HepG2 (cell line): ENCODE results near the gene ALOX15. TPM values are rescaled to one million over a fixed set of nuclear protein-coding genes. Genes with fewer than 3 reads are reported as not detected.

Source experiments
- ATAC-seq: fragments of 200-7000 bp; cut with Tn5 transposase; 3 replicates; pipeline ENCODE4 v1.9.1; 2020; ENCODE audit warnings: mild to moderate bottlenecking, moderate library complexity
- BruUV-seq: library from RNA; stranded (reverse); fragments of 400-500 nt; replicated peaks from 2 replicates; lab custom pipeline; 2021; lab: Mats Ljungman, UMichigan
- CTCF ChIA-PET: fragments of 300-600 bp; formaldehyde crosslinking; extraction: SDS; loops from one replicate; lab custom pipeline; 2021; ENCODE audit warnings: low total read pairs, inconsistent platforms, low intra/inter-chr PET ratio; lab: Yijun Ruan, JAX
- POLR2A ChIA-PET: fragments of 350-600 bp; sonication (Branson Sonifier 250); formaldehyde crosslinking; loops from one replicate; lab custom pipeline; 2020; ENCODE audit warnings: antibody characterized with exemption, inconsistent platforms; lab: Yijun Ruan, JAX
- DNase-seq: peaks from one replicate; pipeline ENCODE4 v3.0.0-alpha.2; 2015; ENCODE audit warnings: low spot score
- FAIRE-seq: peaks from 3 replicates; lab custom pipeline; 2011; peaks lifted over from hg19 to GRCh38; lab: Jason Lieb, UNC
- H2AFZ ChIP-seq: one replicate; pipeline ENCODE4 v1.6.1; 2011; ENCODE audit warnings: low read length, inconsistent platforms
- H3K27ac ChIP-seq: fragments of 300-600 bp; 3 replicates; pipeline ENCODE4 v1.8.0; 2011; ENCODE audit warnings: mixed run types, mild to moderate bottlenecking, mixed read lengths, low read length, inconsistent platforms; ENCODE audit not compliant: insufficient read depth; ENCODE audit errors: extremely low read length
- H3K27me3 ChIP-seq, 2 experiments: fragments of 200-600 bp in 1 of 2; 2 replicates in 1 of 2; 3 replicates in 1 of 2; pipeline versions ENCODE4 v1.6.0 to v1.8.0; 2011; ENCODE audit warnings: low read length in 2 of 2, mild to moderate bottlenecking in 2 of 2, moderate library complexity in 2 of 2, inconsistent platforms in 1 of 2; ENCODE audit not compliant: insufficient read depth in 2 of 2, control insufficient read depth in 1 of 2
- H3K36me3 ChIP-seq, 2 experiments: fragments of 200-600 bp in 1 of 2; replicated peaks in 1 of 2; 2 replicates in 1 of 2; 3 replicates in 1 of 2; pipeline versions ENCODE4 v1.5.1 to v1.8.0; 2011; ENCODE audit warnings: low read length in 2 of 2, inconsistent platforms in 1 of 2; ENCODE audit not compliant: insufficient read depth in 2 of 2, control insufficient read depth in 1 of 2
- H3K4me1 ChIP-seq: 2 replicates; pipeline ENCODE4 v1.5.1; 2012; ENCODE audit warnings: low read length, inconsistent platforms; ENCODE audit not compliant: insufficient read depth
- H3K4me2 ChIP-seq: 2 replicates; pipeline ENCODE4 v1.6.0; 2011; ENCODE audit warnings: low read depth, low read length, inconsistent platforms
- H3K4me3 ChIP-seq, 3 experiments: fragments of 200-600 bp in 1 of 3; sonication (generic), shearing (Covaris generic) in 1 of 3; replicated peaks in 1 of 3; 2 replicates each; pipeline ENCODE4 v1.5.1; 2011 to 2016; ENCODE audit warnings: low read length in 3 of 3, inconsistent platforms in 2 of 3, low read depth in 2 of 3, mild to moderate bottlenecking in 2 of 3, control low read depth in 1 of 3, mixed read lengths in 1 of 3; ENCODE audit not compliant: insufficient read depth in 1 of 3
- H3K79me2 ChIP-seq: one replicate; pipeline ENCODE4 v1.6.1; 2011; ENCODE audit warnings: low read length, inconsistent platforms; ENCODE audit not compliant: insufficient read depth
- H3K9ac ChIP-seq: 2 replicates; pipeline ENCODE4 v1.6.0; 2011; ENCODE audit warnings: mild to moderate bottlenecking, low read depth, low read length, inconsistent platforms; ENCODE audit not compliant: insufficient read depth
- H3K9me3 ChIP-seq: 2 replicates; pipeline ENCODE4 v1.5.1; 2012; ENCODE audit warnings: mild to moderate bottlenecking, low read length
- H4K20me1 ChIP-seq: 2 replicates; pipeline ENCODE4 v1.6.0; 2011; ENCODE audit warnings: inconsistent platforms, mild to moderate bottlenecking, low read length, moderate library complexity; ENCODE audit not compliant: insufficient read depth
- ELK4 ChIP-seq: sonication (generic); formaldehyde crosslinking; IDR thresholded peaks from 2 replicates; pipeline ENCODE4 v1.9.0; 2021; ENCODE audit warnings: missing genetic modification reagents, borderline replicate concordance
- ESRRA ChIP-seq: sonication (generic); formaldehyde crosslinking; IDR thresholded peaks from 2 replicates; pipeline ENCODE4 v1.5.1; 2020; ENCODE audit warnings: mild to moderate bottlenecking, low read depth, missing genetic modification reagents
- GLI4 ChIP-seq: sonication (generic); formaldehyde crosslinking; IDR thresholded peaks from 2 replicates; pipeline ENCODE4 v1.5.1; 2020; ENCODE audit warnings: missing genetic modification reagents, mild to moderate bottlenecking, moderate library complexity, borderline replicate concordance
- MTF1 ChIP-seq: sonication (generic); formaldehyde crosslinking; IDR thresholded peaks from 2 replicates; pipeline ENCODE4 v1.5.0; 2020; ENCODE audit warnings: missing genetic modification reagents
- RFX5 ChIP-seq: IDR thresholded peaks from 2 replicates; pipeline ENCODE4 v1.6.1; 2011; ENCODE audit warnings: low read depth, low read length, improper control_type of control experiment
- ZNF652 ChIP-seq: IDR thresholded peaks from 2 replicates; pipeline ENCODE4 v1.6.1; 2016; ENCODE audit warnings: low read depth, borderline replicate concordance
- ZNF788 ChIP-seq: sonication (generic); formaldehyde crosslinking; IDR thresholded peaks from 2 replicates; pipeline ENCODE4 v1.5.0; 2020; ENCODE audit warnings: mild to moderate bottlenecking, missing genetic modification reagents, borderline replicate concordance
- WGBS: methylation state at CpG from one replicate; pipeline ENCODE4 v1.1.6; 2017; ENCODE audit warnings: low lambda C conversion rate; 5-methylcytosine and 5-hydroxymethylcytosine counted together
- in situ Hi-C: cut with HindIII; loops from 2 replicates; pipeline ENCODE4 v1.10.0; 2017; ENCODE audit warnings: low pct_unique_long_range_greater_than_20kb; ENCODE audit not compliant: extremely low pct_ligation_motif_present
- intact Hi-C: fragments of 100-400 bp; cut with micrococcal nuclease; formaldehyde crosslinking; loops from one replicate; pipeline ENCODE4 v1.10.0; 2022; ENCODE audit not compliant: unreplicated experiment
- polyA plus RNA-seq, 8 experiments: library from polyadenylated mRNA; depleted of rRNA in 3 of 8; stranded (reverse) in 7 of 8; unstranded in 1 of 8; fragments of >200 nt; fragmentation: Illumina TruSeq in 4 of 8; extraction: Trizol in 4 of 8; gene quantifications; 2 replicates each; pipeline versions ENCODE4 v1.2.1 to v1.2.3, GENCODE V29; 2011 to 2016; ENCODE audit warnings: low read depth in 4 of 8, missing spikeins in 1 of 8, mixed read lengths in 1 of 8; ENCODE audit not compliant: insufficient read depth in 1 of 8
- total RNA-seq, 5 experiments: library from RNA; depleted of rRNA; stranded (reverse); fragments of >200 nt; fragmentation: Illumina TruSeq; extraction: Trizol; gene quantifications; 2 replicates each; pipeline ENCODE4 v1.2.3, GENCODE V29; 2016; ENCODE audit warnings: low read depth in 1 of 5
- TF ChIP-seq, protein P1 (sequence below): sonication (generic); formaldehyde crosslinking; IDR thresholded peaks from 2 replicates; pipeline ENCODE4 v1.4.0; 2020; ENCODE audit warnings: missing genetic modification reagents, borderline replicate concordance
- TF ChIP-seq, protein P2 (sequence below): sonication (generic); formaldehyde crosslinking; conservative IDR thresholded peaks from 2 replicates; pipeline ENCODE4 v1.4.0; 2020; ENCODE audit warnings: missing genetic modification reagents
- TF ChIP-seq, protein P3 (sequence below): sonication (generic); formaldehyde crosslinking; IDR thresholded peaks from 2 replicates; pipeline ENCODE4 v1.5.0; 2020; ENCODE audit warnings: missing genetic modification reagents

Gene ALOX15
- total and polyA plus RNA-seq, 2 of the 13 experiments (the other 11 are each of a cell fraction or from before 2014, with no cell fraction given) = 0.04 TPM; not detected in 1

DNA sequence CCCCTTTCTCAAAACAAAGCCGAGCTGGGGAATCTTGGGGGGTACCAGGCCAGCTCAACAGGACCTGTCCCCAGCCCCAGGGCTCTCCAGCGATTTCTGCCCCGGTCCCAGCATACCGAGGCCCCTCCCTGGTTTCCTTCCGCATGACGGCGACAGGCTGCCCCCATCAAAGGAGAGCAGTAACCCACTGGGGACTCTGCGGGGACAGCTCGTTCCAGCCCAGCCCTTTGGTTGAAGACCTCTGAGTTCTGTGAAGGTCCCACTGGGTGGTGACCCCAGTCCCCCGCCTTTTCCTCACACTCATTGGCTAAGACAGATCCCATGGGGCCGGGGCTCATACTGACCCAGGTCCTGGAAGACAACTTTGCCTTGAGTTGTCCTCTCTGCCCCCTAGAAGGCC, 53.1 kb downstream of the ALOX15 start:
- no peaks in the 10 kb centered on the region for H3K36me3 ChIP-seq
- ChIA-PET POLR2A (no interaction called here), CTCF (no interaction called here)
- H3K4me2 ChIP-seq = no peak overlapping the region
- in situ Hi-C loops = no loop called here
- FAIRE-seq (no peak), DNase-seq (no peak), ATAC-seq (no peak)
- no TSS peak for BruUV-seq
- no peaks in the 10 kb centered on the region for H3K9me3 ChIP-seq
- intact Hi-C loops = no loop called here
- H3K27me3 ChIP-seq = peaks cover 2 to 20% of the 10 kb centered on the region in 2 experiments; a peak in 4 of 5 replicates
- no peak for TF ChIP-seq ELK4 (CRISPR knock-in tag)
- no peak for TF ChIP-seq MTF1 (CRISPR knock-in tag)
- TF ChIP-seq, protein P1, sequence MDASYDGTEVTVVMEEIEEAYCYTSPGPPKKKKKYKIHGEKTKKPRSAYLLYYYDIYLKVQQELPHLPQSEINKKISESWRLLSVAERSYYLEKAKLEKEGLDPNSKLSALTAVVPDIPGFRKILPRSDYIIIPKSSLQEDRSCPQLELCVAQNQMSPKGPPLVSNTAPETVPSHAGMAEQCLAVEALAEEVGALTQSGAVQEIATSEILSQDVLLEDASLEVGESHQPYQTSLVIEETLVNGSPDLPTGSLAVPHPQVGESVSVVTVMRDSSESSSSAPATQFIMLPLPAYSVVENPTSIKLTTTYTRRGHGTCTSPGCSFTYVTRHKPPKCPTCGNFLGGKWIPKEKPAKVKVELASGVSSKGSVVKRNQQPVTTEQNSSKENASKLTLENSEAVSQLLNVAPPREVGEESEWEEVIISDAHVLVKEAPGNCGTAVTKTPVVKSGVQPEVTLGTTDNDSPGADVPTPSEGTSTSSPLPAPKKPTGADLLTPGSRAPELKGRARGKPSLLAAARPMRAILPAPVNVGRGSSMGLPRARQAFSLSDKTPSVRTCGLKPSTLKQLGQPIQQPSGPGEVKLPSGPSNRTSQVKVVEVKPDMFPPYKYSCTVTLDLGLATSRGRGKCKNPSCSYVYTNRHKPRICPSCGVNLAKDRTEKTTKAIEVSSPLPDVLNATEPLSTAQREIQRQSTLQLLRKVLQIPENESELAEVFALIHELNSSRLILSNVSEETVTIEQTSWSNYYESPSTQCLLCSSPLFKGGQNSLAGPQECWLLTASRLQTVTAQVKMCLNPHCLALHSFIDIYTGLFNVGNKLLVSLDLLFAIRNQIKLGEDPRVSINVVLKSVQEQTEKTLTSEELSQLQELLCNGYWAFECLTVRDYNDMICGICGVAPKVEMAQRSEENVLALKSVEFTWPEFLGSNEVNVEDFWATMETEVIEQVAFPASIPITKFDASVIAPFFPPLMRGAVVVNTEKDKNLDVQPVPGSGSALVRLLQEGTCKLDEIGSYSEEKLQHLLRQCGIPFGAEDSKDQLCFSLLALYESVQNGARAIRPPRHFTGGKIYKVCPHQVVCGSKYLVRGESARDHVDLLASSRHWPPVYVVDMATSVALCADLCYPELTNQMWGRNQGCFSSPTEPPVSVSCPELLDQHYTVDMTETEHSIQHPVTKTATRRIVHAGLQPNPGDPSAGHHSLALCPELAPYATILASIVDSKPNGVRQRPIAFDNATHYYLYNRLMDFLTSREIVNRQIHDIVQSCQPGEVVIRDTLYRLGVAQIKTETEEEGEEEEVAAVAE = no peak
- no peak for TF ChIP-seq RFX5
- no peak for TF ChIP-seq ZNF652 (CRISPR knock-in tag)
- no peak for TF ChIP-seq ESRRA (CRISPR knock-in tag)
- TF ChIP-seq, protein P2, sequence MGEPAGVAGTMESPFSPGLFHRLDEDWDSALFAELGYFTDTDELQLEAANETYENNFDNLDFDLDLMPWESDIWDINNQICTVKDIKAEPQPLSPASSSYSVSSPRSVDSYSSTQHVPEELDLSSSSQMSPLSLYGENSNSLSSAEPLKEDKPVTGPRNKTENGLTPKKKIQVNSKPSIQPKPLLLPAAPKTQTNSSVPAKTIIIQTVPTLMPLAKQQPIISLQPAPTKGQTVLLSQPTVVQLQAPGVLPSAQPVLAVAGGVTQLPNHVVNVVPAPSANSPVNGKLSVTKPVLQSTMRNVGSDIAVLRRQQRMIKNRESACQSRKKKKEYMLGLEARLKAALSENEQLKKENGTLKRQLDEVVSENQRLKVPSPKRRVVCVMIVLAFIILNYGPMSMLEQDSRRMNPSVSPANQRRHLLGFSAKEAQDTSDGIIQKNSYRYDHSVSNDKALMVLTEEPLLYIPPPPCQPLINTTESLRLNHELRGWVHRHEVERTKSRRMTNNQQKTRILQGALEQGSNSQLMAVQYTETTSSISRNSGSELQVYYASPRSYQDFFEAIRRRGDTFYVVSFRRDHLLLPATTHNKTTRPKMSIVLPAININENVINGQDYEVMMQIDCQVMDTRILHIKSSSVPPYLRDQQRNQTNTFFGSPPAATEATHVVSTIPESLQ (CRISPR knock-in tag) = no peak
- TF ChIP-seq GLI4 (CRISPR knock-in tag) = no peak
- no peak for TF ChIP-seq ZNF788 (CRISPR knock-in tag)
- TF ChIP-seq, protein P3, sequence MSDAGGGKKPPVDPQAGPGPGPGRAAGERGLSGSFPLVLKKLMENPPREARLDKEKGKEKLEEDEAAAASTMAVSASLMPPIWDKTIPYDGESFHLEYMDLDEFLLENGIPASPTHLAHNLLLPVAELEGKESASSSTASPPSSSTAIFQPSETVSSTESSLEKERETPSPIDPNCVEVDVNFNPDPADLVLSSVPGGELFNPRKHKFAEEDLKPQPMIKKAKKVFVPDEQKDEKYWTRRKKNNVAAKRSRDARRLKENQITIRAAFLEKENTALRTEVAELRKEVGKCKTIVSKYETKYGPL (CRISPR knock-in tag) = no peak
- H3K27ac ChIP-seq = no peak overlapping the region
- no peaks in the 10 kb centered on the region for H3K79me2 ChIP-seq
- H3K4me3 ChIP-seq = no peak overlapping the region
- H3K9ac ChIP-seq = no peak overlapping the region
- WGBS = 76% methylated on average over 10 of the region's 11 CpGs
- H2AFZ ChIP-seq = no peak overlapping the region
- peaks cover 31% of the 10 kb centered on the region for H3K4me1 ChIP-seq
- H4K20me1 ChIP-seq = no peaks in the 10 kb centered on the region
